GM23248 (cell line): ENCODE data around the gene KRT31.

Experiments used
- EZH2 ChIP-seq: fragments of 200-600 bp; sonication (generic); IDR thresholded peaks from 2 replicates; pipeline ENCODE4 v1.6.1; 2018; ENCODE audit warnings: antibody characterized with exemption, mild to moderate bottlenecking; ENCODE audit not compliant: insufficient read depth, poor library complexity, severe bottlenecking
- EZH2phosphoT487 ChIP-seq: fragments of 200-600 bp; sonication (generic); IDR thresholded peaks from 2 replicates; pipeline ENCODE4 v1.6.1; 2018; ENCODE audit warnings: antibody characterized with exemption, moderate library complexity, mild to moderate bottlenecking, low read depth; ENCODE audit not compliant: insufficient read depth

DNA sequence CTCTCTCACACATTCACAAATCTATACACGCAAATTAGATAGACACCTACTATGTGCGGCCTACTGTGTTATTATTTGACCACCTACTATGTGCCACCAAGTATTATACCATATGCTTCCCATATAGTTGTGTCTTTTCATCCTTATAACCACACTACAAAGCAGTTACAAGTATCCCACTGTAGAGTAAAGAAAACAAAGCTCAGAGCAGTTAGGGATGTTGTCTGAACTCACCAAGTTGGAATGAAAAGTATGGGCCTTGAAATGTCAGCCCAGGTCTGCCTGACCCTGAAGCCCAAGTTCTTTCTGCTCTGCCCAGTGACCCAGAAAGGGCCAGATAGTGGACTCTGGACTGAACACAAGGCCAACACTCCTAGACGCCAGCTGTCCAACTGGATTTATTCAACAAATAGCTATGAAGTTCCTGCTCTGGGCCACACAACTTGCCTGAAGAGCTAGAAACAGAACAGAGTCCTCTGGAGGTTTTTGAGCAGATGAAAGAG, 18.5 kb upstream of the KRT31 start:
- TF ChIP-seq EZH2phosphoT487 (no peak), EZH2 (no peak)
